HG02678 (cell line): Measurements from ENCODE around the gene GALNT17.
"Not testable (repeated sequence)": the region's sequence is repeated elsewhere in the genome, so short reads cannot be mapped to it uniquely, and the experiment has no call there.

Source experiments
- ATAC-seq: cut with Tn5 transposase; IDR thresholded peaks from one replicate; pipeline ENCODE4 v1.9.1; 2021; ENCODE audit warnings: mild to moderate bottlenecking, moderate library complexity; ENCODE audit not compliant: unreplicated experiment

GALNT17 gene

GRCh38 chr7:71712653-71713180 lies 580.8 kb downstream of the GALNT17 start:
- ATAC-seq, result no peak

GRCh38 chr7:71716690-71717089 lies 584.7 kb downstream of the GALNT17 start:
- ATAC-seq, result no peak

GRCh38 chr7:71718563-71718962 lies 586.6 kb downstream of the GALNT17 start:
- no peak for ATAC-seq

DNA sequence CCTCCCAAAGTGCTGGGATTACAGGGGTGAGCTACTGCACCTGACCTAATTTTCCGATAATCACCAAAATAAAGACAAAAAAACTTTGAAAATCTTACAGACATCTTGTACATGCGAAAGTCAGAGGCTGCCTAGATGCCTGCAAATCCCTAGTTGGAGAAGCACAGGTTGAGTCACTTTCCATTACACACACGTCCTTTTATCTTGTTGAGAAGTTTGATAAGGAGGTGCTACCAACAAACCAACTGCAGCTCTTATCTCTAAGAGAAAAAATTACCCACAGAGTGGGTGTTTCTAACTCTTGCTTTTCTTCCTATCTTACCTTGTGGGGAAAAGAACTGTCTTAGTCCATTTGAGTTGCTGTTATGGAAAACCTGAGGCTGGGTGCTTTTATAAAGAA lies 589.8 kb downstream of the GALNT17 start:
- no peak for ATAC-seq

- no peak for ATAC-seq
These were observed 591.9 kb downstream of the GALNT17 start for GRCh38 chr7:71723859-71724258.

DNA sequence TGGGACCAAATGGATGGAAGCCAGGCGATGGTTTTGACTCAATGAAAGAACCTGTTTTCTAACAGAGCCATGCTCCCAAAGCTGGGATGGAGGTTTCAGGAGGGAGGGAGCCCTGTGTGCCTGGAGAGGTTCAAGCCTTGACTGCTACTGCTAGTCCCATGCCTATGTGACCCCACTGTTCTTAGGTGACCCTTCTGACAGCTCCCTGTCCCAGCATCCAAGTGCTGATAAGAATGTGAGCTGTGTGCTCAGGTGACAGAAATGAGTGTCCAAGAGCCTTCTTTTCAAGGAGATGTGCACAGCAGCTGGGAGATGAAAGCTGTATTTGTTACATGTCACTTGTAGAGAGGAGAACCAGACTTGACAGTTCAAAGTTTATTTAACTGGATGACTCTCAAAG lies 595.4 kb downstream of the GALNT17 start:
- no peak for ATAC-seq

DNA sequence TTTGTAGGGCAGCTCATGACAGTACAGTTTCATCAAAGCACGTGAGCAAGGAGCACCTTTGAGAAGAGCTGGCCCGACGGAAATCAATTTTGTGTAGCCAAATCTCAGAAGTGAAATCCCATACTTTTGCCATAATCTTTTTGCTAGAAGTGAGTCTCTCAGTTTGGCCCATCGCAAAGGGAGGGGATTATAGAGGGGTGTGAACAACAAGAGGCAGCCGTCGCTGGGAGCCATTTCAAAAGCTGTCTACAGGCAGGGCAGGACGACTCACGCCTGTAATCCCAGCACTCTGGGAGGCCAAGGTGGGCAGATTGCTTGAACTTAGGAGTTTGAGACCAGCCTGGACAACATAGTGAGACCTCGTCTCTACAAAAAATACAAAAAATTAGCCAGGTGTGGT lies 599.8 kb downstream of the GALNT17 start:
- no peak for ATAC-seq

DNA sequence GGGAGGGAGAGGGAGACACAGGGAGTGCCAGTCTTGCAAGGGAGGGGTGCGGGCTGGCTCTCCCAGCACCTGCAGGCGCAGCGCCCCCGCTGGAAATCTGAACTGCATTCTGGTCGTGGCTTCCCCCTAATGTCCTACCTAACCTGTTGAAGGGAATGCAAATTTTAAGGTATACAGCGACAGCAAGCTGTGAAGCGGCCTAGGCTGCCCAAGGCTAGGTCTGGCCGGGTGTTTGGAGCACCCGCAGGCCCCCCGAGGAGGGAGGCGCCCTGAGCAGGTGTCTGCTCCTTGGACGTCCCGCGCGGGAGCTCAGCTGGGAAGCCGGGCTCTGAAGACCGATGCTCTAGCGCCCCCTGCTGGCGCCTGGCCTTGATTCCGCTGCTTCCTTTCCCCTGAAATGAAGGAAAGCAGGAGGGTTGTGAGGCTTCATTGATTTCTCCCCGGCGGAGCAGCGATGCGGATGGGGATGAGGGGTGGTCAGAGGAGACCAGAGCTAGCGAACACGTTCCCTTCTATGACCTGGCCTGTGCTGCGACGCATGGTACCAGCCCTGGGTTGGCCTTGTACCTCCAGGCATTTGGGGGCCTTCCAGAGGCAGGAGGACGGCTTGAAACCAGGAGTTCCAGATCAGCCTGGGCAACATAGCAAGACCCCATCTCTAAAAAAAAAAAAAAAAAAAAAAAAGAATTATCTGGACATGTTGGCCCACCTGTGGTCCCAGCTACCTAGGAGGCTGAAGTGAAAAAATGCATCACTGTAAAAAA lies 601.3 kb downstream of the GALNT17 start:
- peak; percentile 50 for ATAC-seq

DNA sequence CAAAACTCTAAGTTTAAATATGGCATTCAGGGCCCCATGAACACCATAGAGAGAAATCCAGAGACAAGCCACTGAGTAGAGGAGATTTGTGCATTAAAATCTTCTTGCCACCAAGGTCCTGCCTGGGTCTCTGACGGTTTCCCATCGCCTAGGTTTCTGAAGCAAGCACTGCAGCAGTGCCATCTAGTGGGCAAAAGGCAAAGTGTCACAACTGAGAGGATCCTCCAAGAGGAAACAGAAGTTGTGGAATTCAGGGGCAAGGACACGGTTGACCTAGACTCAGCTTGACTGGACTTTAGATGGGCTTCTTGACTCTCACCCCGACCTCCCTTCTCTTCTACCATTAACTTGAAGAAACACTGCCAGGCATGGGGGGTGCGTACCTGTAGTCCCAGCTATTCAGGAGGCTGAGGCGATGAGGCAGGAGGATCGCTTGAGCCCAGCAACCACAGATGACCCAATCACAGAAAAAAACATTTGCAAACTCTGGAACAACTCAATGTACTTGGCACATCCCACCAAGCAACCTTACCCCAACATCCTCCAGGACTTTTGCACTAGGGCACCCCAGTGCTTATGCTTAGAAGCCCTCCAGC lies 604.1 kb downstream of the GALNT17 start:
- no peak for ATAC-seq

- ATAC-seq, result not testable (repeated sequence)
These were observed 606.1 kb downstream of the GALNT17 start for GRCh38 chr7:71737931-71738540.

GRCh38 chr7:71739520-71740173 lies 607.7 kb downstream of the GALNT17 start:
- no peak for ATAC-seq

- no peak for ATAC-seq
These were observed 608.2 kb downstream of the GALNT17 start for GRCh38 chr7:71740174-71740560.

DNA sequence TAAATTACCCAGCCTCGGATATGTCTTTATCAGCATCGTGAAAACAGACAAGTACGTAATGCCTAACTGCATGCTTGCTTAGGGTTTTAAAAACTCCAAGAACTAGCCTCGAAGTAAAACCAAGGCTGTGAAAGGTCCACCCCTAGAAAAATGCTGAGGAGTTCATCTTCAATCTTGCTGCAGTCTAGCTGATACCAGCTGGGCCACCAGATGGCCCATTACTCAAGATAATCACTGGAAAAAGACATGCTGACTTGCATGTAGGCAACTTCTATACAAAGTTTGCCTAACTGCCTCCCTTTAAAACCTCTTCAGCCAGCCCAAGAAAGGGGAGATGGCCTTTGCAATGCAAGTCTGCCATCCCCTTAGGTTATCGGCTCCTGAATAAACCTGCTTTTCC lies 614.1 kb downstream of the GALNT17 start:
- no peak for ATAC-seq

DNA sequence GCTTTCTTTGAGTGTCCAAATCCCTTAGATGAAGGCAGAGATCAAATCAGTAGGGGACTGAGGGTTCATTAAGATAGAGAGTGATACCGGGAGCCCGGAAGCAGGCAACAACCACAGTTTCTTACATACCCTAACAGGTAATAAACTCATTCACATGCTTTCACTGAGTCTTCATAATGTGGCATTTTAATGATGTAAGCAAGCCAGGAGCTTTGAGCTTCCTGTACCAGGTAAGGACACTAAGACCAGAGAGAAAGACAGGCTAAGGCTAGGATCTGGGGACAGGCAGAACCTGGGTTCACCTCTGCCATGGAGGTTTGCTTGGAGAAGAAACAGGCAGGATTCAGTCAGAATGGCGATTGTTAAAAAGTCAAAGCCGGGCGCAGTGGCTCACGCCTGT lies 618.3 kb downstream of the GALNT17 start:
- no peak for ATAC-seq

GRCh38 chr7:71752171-71752935 lies 620.4 kb downstream of the GALNT17 start:
- ATAC-seq, result no peak

DNA sequence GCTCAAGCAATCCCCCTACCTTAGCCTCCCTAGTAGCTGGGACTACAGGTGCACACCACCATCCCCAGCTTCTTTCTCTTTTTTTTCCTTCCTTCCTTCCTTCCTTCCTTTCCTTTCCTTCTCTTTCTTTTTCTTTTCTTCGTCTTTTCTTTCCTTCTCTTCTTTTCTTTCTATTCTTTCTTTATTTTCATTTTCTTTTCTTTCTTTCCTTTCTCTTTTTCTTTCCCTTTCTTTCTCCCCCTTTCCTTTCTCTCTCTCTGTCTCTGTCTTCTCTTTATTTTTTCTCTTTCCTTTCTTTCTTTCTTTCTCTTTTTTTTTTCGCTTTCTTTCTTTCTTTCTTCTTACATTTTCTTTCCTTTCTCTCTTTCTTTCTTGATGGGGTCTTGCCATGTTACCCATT lies 621.3 kb downstream of the GALNT17 start:
- ATAC-seq, result no peak

- no peak for ATAC-seq
These were observed 622.2 kb downstream of the GALNT17 start for GRCh38 chr7:71753956-71754664.

GRCh38 chr7:71754828-71755227 lies 622.9 kb downstream of the GALNT17 start:
- no peak for ATAC-seq

- ATAC-seq, result no peak
These were observed 629.4 kb downstream of the GALNT17 start for GRCh38 chr7:71761336-71761735.
